ENCODE measurements around the gene CFHR3.

- TF ChIP-seq EP300 (IDR thresholded peaks at IDR 0.05), result no peak
- no peak for TF ChIP-seq CTCF (IDR thresholded peaks at IDR 0.05)
- TF ChIP-seq POLR2A (IDR thresholded peaks at IDR 0.05), result no peak
Observed at GRCh38 chr1:196797891-196798290, 23.3 kb downstream of the CFHR3 start.
